AG08396 (cell line): ENCODE results near the gene PCA3.

Experiments used
- DNase-seq: peaks from one replicate; pipeline ENCODE4 v3.0.0; 2012; ENCODE audit warnings: low spot score, mixed read lengths

PCA3 gene

GRCh38 chr9:76756941-76757673 is 7.1 kb upstream of the PCA3 start:
- DNase-seq, result no peak

GRCh38 chr9:76758476-76758875 is 5.8 kb upstream of the PCA3 start:
- DNase-seq, result no peak

GRCh38 chr9:76759732-76760131 is 4.5 kb upstream of the PCA3 start:
- no peak for DNase-seq

- DNase-seq, result no peak
Observed at GRCh38 chr9:76761448-76761847, 2.8 kb upstream of the PCA3 start.

GRCh38 chr9:76766126-76766525 is 1.9 kb downstream of the PCA3 start:
- no peak for DNase-seq

GRCh38 chr9:76772686-76773445 is 8.6 kb downstream of the PCA3 start:
- DNase-seq, result no peak

GRCh38 chr9:76784881-76785280 is 20.6 kb downstream of the PCA3 start:
- no peak for DNase-seq

- no peak for DNase-seq
Observed at GRCh38 chr9:76785501-76785900, 21.3 kb downstream of the PCA3 start.

GRCh38 chr9:76787677-76788076 is 23.4 kb downstream of the PCA3 start:
- no peak for DNase-seq

- no peak for DNase-seq
Observed at GRCh38 chr9:76789840-76790239, 25.6 kb downstream of the PCA3 start.

GRCh38 chr9:76793784-76794431 is 29.7 kb downstream of the PCA3 start:
- no peak for DNase-seq

- DNase-seq, result no peak
Observed at GRCh38 chr9:76796296-76796695, 32.1 kb downstream of the PCA3 start.

- DNase-seq, result no peak
Observed at GRCh38 chr9:76798527-76798926, 34.3 kb downstream of the PCA3 start.

- no peak for DNase-seq
Observed at GRCh38 chr9:76799473-76799872, 35.2 kb downstream of the PCA3 start.

GRCh38 chr9:76800901-76801300 is 36.7 kb downstream of the PCA3 start:
- DNase-seq, result no peak

- DNase-seq, result no peak
Observed at GRCh38 chr9:76803083-76803482, 38.8 kb downstream of the PCA3 start.

- no peak for DNase-seq
Observed at GRCh38 chr9:76803762-76804161, 39.5 kb downstream of the PCA3 start.

- DNase-seq, result no peak
Observed at GRCh38 chr9:76808636-76809035, 44.4 kb downstream of the PCA3 start.

- DNase-seq, result peak; percentile 30
Observed at GRCh38 chr9:76810377-76810957, 46.2 kb downstream of the PCA3 start.

GRCh38 chr9:76812591-76812990 is 48.4 kb downstream of the PCA3 start:
- DNase-seq, result no peak

- peak; percentile 32 for DNase-seq
Observed at GRCh38 chr9:76817489-76817888, 53.3 kb downstream of the PCA3 start.

- peak; percentile 83 for DNase-seq
Observed at GRCh38 chr9:76818271-76818670, 54.0 kb downstream of the PCA3 start.

- no peak for DNase-seq
Observed at GRCh38 chr9:76820431-76820830, 56.2 kb downstream of the PCA3 start.
